ENCODE results near the gene UCHL3. TPM values are rescaled to one million over a fixed set of nuclear protein-coding genes. Genes with fewer than 3 reads are reported as not detected.

Gene UCHL3
- total RNA-seq, 1 donor from 2014 or later, result 19.7 TPM

DNA sequence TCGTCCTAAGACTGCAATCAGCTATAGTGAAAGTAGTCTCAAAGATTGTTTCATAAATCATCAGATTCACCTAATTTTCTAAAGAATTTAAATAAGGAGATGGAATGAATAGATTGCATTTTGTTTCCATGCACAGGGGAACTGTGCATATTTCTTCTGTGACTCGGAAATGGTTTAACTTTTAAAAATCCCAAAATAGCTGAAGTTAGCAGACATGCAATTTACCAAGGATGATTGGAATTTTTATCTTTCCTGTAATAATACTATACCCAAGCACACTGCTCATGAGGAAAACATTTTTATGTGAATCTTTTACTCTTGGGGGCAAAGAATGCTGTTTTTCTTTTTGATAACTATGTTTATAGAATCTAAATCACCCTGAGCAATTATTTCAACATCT lies 71.6 kb downstream of the UCHL3 start:
- DNase-seq (ENCODE audit: low spot score), result peak; percentile 56

DNA sequence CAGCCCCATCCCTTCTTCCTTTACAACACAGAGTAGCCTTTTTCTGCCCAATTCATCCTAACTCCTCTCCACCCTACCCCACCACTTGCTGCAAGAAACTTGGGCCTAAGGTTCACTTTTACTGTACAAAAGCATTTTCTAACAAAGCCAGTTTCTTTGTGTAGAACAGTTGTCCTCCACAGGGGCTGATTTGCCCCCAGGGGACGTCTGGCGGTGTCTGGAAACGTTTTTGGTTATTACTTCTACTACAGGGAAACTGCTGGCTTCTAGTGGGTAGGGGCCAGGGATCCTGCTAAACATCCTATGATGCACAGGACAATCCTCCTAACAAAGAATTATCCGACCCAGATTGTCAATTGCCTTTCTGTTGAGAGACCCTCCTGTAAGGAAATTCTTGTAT lies 79.2 kb downstream of the UCHL3 start:
- DNase-seq (ENCODE audit: low spot score), result no peak

DNA sequence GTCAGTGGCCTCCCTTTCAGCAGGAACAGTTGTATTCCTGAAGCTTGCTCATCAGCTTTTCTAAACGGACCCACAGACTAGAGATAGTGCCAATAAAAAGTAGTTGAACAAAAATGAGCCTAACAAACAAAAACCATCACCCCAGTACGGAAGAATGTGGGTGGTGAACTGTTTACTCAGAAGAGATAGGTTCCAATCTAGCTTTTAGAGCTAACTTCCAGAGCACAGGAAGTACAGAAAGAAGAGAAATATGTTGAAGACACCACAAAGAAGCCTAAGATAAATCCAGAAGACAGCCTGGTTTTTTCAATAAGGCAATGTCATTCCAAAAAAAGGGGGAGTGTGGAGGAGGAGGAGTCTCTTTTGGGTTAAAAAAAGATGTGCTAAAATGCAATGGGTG lies 83.7 kb downstream of the UCHL3 start:
- DNase-seq (ENCODE audit: low spot score), result peak; percentile 18

DNA sequence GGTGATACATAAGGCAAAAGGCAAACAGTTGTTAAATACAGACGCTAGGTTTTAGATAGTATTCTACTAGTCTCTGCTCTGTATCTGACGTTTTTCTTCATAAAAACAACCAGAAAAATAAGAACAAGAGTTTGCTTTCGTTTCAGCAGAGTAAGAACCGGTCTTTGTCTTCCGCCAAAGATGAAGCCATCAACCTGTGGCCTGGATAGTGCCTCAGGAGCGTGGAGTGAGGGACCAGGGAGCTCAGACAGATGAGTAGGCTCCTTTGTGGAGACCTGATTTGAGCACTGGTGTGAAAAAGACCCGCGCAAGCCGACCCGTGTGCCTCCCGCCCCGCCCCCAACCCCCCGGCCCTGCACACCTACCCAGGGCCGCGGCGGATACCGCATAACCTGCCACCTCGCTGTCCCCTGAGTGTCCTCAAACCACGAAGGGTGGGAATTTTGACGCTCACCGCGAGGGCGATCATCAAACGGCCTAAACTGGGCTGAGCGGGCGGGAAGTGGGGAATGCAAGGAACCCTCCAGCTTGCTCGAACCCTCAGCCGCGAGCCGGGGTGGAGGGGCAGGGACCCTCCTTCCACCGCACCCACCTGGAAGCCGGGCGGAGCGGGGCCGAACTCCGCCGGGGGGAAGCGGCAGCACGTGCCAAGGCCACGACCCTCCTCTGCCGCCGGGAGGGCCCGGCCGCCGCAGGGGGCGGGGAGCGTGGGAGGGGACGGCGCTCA lies 85.7 kb downstream of the UCHL3 start:
- DNase-seq (ENCODE audit: low spot score), result peak; percentile 8

DNA sequence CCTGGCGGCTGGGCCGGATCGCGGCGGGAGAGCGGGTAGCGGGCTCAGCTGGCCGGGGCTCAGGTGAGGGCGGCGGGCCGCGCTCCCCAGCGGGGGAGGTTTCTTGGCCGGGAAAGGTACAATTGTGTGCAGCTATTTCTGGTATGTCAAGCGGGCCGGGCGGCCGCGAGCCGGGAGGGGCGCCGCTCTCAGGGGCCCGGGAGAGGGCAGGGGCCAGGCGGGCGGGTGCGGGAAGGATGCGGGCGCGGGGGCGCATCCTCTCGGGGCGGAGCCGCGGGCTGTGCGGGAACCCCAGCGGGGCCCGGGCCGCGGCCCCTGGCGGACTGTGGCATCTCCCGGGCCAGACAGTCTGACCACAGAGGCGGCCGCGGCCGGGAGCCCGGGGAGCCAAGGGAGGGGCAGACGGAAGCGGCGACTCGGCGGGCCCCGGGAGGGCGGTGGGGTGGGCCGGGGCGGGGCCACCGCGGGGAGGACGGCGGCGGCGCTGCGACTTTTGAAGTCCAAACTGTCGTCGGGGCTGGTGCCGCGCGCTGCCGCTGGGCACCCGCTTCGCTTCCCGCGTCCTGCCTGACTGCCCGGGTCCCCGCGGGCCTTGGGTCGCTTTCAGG lies 86.3 kb downstream of the UCHL3 start, which contains the start of gene LMO7:
Gene LMO7, plus strand, starts transcription at position 503 of the 608 bp plus-strand sequence. CDS start 328 bp downstream, outside the sequence.
- peak; percentile 38 for DNase-seq (ENCODE audit: low spot score)

DNA sequence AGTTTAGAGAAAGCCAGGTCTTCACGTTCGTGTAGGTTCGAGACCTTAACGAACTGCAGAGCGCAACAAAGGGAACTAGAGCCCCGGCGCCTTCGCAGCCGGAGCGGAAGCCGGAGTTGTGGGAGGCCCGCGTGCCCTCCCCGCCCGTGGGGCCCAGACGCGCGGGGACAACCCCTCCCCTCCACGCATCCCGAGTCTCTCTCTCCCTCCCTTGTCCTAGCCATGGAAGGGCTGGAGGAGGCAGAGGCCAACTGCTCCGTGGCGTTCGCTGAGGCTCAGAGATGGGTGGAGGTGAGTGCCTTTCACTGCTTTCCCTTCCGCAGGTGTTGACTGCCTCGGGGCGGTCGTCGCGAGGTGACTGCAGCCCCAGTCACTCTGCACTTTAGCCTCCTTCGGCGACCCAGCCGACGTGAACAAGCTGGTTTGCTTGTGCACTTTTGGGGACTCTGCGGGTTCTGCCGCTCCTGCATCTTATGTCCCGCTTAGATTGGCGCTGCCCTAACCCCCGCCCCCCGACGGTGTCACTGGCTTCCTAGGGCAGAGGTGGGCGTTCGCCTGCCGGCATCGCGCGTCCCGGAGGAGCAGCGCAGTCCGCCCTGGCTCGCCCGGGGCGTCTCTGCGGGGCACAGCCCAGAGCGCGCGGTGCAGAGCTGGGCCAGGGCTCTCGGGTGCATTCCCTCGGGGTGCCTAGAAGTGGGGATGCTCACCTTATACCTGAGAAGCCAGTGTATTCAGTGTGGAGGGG lies 87.0 kb downstream of the UCHL3 start:
- DNase-seq (ENCODE audit: low spot score), result no peak

DNA sequence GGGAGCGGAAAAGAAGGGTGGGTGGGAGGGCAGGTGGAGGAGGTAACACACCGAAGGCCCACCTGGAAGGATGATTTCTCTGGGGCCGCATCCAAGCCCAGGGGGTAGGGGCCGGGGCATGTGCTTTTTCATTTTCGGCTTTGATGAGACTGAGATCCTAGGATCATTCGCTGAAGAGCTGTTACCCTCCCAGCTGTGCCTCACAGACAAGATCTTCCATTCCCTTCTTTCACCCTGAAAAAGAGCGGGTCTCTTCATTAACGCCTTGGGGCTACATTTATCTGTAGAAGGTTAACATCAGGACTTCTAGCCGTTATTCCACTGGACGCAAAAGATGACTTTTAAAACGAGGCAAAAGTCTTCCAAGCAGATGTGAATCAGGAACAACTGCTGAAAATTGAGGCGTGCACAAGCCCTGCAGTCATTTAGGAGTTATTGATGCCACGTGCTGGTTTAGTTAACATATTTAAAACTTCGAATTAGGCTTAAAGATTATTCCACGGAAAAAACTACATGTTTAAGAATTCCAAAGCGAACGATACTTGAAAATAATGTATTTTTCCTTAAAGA lies 87.7 kb downstream of the UCHL3 start:
- peak; percentile 25 for DNase-seq (ENCODE audit: low spot score)

DNA sequence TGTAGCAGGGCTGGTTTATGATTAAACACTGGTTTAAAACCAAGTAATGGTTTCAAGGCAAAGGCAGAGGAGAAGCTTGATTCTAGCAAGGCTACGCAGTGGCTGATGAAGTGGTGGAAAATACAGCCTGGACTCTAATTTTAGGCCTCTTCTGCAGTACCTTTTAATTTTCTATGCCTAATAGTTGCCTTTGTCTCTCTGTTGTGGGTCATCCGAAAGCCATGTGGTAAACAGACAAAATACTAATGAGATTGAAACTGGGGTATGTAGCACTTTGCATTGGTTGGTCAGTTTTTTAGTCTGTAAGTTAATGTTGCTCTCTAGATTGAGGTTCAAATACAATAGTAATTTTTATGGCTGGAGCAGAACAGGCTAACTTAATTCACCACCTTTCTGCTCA lies 89.9 kb downstream of the UCHL3 start:
- DNase-seq (ENCODE audit: low spot score), result no peak

DNA sequence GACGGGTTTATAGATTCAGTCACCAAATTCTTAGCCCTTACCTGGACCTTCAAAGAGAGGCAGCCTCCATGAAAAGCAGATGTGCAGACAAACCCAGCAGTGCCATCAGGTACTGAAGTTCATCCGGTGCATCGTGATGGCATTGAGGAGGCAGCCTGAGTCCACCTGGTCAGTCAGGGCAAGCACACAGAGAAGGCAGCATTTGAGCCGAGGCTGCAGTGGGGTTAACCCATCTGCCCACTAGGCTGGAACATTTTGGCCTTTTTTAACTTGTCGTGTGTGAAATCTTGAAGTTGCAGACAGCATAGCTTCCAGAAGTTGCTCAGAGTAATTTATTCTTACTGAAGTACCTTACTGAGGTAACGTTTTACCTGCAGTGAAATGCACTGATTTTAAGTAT lies 91.4 kb downstream of the UCHL3 start:
- no peak for DNase-seq (ENCODE audit: low spot score)

DNA sequence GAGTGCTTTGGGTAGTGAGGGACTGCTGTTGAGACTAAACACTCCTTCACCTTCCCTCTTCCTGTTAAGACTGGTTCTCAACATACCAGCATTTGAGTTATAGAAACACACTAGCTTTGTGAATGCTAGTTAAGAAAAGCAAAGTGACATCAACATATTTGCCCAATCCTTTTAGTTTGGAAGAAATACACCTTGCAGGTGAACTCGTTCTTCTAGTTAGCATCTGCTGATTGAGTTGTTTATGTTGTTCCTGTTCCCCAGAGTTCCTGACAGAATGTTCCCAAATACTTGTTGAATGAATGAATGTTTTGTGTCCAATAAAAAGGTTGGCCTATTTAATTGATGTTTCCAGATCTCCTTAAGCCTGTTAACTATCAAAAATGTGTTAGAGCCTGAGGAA lies 93.6 kb downstream of the UCHL3 start:
- peak; percentile 27 for DNase-seq (ENCODE audit: low spot score)

DNA sequence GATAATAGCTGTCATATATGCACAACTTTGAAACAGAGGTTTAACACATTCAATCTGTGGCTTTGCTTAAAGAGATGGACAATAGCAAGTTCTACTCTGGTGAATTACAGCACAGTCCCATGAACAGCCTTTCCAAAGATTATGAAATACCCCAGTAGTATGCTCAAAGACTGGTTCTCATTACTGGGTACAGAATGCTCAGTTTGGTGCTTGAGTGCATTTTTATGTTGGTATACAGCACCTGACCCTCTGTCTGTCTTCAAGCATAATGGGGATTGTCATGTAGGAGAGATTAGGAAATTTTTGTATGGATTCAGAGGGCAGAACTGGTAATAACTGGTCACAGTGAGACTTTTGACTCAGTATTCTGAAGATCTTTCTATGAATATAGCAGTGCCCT lies 94.1 kb downstream of the UCHL3 start:
- no peak for DNase-seq (ENCODE audit: low spot score)

DNA sequence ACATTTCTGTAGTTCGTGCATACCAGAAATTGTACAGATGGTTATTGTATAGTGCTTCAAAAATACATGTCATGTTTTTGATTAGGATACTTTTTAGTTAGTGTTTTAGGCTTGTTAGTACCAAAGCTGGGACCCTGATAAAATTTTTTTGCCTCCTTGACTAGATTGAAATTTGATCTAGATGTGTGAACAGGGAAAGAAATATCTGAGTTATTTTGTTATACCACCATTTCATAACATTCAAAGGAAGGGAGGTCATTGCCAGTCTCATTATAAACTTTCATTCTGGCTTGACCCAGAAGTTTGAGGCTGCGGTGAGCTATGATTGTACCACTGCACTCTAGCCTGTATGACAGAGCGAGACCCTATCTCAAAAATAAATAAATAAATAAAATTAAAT lies 95.5 kb downstream of the UCHL3 start:
- DNase-seq (ENCODE audit: low spot score), result no peak

DNA sequence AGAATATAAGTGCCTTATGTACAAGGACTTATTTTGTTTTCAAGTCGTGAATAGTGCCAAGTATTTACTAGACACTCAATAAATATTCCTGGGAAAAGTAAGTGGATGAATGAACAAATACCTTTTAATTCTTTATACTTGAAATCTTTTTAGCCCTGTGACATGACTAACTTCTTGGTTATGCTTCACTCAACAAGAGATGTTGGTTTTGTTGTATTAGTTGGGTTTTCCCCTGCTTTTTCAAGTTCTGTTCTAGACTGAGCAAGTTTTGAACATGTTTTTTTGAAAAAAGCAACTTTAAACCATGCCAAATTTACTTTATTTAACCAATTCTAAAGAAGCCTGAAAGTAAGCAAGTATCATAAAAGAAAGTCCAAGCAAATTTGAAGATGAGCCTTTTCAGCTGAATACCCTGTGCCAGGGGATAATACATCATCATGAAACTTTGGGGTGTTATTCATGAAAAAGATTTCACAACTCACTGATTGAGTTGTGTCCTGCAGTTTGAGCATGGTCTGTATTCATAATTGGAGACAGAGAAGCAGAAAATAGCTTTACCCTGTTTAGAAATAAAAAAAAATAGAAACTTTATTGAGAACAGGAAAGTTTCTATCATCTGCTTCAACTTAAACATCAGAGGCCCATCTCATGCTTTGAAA lies 97.7 kb downstream of the UCHL3 start:
- DNase-seq (ENCODE audit: low spot score), result no peak

DNA sequence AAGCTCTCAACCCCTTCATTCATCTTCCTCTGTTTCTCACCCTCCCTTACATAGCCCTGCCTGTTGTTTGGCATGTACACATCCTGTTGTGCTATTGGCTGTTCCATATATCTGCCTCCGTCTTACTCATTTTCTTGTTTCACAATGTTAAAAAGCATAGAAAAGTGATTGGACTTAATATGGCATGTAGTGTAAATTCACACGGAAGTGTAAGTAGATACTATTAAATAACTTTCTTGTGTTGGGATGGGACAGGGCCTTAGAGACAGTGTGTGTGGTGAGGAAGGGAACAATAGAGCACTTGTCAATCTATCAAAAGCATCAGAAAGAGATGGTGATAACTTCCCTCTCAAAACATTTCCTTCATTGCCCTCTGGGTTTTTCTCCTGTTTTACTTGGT lies 98.9 kb downstream of the UCHL3 start:
- no peak for DNase-seq (ENCODE audit: low spot score)

DNA sequence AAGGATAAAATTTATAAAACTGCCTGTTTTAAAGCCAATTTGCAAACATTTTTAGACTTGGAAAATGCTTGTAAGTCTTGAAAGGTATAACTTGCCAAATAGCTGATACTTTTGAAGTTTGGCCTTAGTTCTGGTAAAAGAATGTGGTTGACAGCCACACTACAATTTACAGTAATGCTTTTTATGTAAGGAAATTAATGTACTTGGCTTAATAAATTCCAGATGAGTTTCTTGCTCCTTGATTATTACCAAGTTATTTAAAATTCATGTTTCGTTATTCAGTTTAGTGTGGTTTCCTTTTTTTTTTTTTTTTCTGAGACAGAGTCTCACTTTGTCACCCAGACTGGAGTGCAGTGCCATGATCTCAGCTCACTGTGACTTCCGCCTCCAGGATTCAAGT lies 101.4 kb downstream of the UCHL3 start:
- no peak for DNase-seq (ENCODE audit: low spot score)

DNA sequence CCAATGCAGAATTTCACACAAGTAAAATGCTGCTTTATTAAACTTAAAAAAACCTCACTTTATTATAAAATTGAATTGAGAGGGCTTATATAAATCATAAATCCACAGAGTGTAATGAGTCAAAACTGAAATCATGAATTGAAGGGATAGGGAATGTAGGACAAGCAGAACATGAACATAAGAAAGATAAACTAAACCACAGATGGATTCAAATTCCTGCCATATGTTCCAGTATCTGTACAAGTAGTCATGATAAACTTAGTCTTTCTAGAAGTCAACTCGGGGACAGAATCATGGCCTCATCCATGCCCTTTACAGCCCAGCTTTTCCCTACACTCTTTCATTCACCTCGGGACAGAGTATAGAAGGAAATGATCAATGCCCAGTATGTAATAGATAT lies 103.1 kb downstream of the UCHL3 start:
- no peak for DNase-seq (ENCODE audit: low spot score)

Other genes with a start within 250 kb of the UCHL3 start
- gene TBC1D4, start 67.6 kb upstream of the UCHL3 start, total RNA-seq (ENCODE audit: insufficient read depth, low replicate concordance), result 42.9 TPM
- 157 TPM for gene COMMD6, start 11.9 kb upstream of the UCHL3 start, total RNA-seq (ENCODE audit: insufficient read depth, low replicate concordance)
- gene LMO7, start 86.5 kb downstream of the UCHL3 start, total RNA-seq (ENCODE audit: insufficient read depth, low replicate concordance), result 125 TPM

Measured in umbilical cord (tissue), 2 donors.